HCT116 (cell line): Measurements from ENCODE around the gene PNP.

Source experiments
- CEBPB ChIP-seq: IDR thresholded peaks from 2 replicates; pipeline ENCODE4 v1.6.1; 2012; ENCODE audit warnings: low read depth
- ELF1 ChIP-seq: IDR thresholded peaks from 2 replicates; pipeline ENCODE4 v1.6.1; 2012; ENCODE audit warnings: low read depth, borderline replicate concordance
- EZH2 ChIP-seq: fragments of 200-600 bp; sonication (generic); IDR thresholded peaks from 2 replicates; pipeline ENCODE4 v1.6.1; 2017; ENCODE audit warnings: antibody characterized with exemption, mixed run types
- POLR2A ChIP-seq: IDR thresholded peaks from 2 replicates; pipeline ENCODE4 v1.7.0; 2011; ENCODE audit warnings: borderline replicate concordance; ENCODE audit not compliant: insufficient read depth, insufficient read length; ENCODE audit errors: extremely low read depth
- POLR2AphosphoS5 ChIP-seq: IDR thresholded peaks from 2 replicates; pipeline ENCODE4 v1.6.1; 2011; ENCODE audit warnings: mild to moderate bottlenecking, low read depth, low read length, moderate library complexity
- SIN3A ChIP-seq: IDR thresholded peaks from 2 replicates; pipeline ENCODE4 v1.6.1; 2012; ENCODE audit warnings: low read depth
- SP1 ChIP-seq: IDR thresholded peaks from 2 replicates; pipeline ENCODE4 v1.6.1; 2012; ENCODE audit warnings: low read depth
- SRF ChIP-seq: IDR thresholded peaks from 2 replicates; pipeline ENCODE4 v1.6.1; 2012; ENCODE audit warnings: low read depth
- ZNF274 ChIP-seq: fragments of 200-500 bp; sonication (Bioruptor generic); IDR thresholded peaks from 2 replicates; pipeline ENCODE4 v1.6.1; 2014; ENCODE audit warnings: mild to moderate bottlenecking, low read depth, low read length, inconsistent platforms
- TF ChIP-seq, protein P1 (sequence below): IDR thresholded peaks from 2 replicates; pipeline ENCODE4 v1.6.1; 2012
- TF ChIP-seq, protein P2 (sequence below), 3 experiments: fragments of 200-600 bp in 1 of 3; sonication (generic) in 1 of 3; IDR thresholded peaks in 2 of 3; conservative IDR thresholded peaks in 1 of 3; 2 replicates each; pipeline ENCODE4 v1.5.1; 2012 to 2017; ENCODE audit warnings: low read depth in 2 of 3, low read length in 2 of 3, antibody characterized with exemption in 1 of 3, borderline replicate concordance in 1 of 3, control low read depth in 1 of 3, mild to moderate bottlenecking in 1 of 3, mixed read lengths in 1 of 3, mixed run types in 1 of 3, moderate library complexity in 1 of 3; ENCODE audit not compliant: insufficient read depth in 1 of 3
- TF ChIP-seq, protein P3 (sequence below): IDR thresholded peaks from 2 replicates; pipeline ENCODE4 v1.6.1; 2012

DNA sequence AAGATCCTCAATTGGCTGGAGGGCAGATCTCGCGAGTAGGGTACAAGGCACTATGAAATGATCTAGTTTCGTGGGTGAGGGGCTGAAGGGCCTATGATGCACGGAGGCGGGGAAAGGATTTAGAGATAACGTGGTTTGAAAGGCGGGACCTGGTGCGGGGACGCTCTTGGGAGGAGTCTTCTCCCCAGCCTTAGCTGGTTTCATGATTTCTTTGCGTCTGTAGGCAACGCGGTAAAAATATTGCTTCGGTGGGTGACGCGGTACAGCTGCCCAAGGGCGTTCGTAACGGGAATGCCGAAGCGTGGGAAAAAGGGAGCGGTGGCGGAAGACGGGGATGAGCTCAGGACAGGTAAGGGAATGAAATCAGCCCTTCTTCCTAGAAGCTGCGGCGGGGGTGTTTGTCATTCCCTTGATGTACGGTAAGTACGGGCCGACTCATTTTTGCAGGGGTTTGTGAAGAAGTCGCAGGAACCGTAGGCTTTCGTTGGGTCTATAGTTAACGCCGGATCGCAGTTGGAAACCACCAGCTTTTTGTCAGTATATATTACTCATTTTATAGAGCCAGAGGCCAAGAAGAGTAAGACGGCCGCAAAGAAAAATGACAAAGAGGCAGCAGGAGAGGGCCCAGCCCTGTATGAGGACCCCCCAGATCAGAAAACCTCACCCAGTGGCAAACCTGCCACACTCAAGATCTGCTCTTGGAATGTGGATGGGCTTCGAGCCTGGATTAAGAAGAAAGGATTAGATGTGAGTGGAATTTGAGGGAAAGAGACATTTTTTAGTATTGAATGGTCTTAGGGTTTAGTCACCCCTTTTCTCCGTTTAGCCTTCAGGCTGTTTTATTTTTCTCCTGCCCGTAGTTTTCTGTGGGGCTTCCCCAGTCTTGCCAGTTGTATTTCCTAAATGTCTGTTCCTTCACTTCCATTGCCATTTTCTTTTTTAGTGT, 13.6 kb upstream of the PNP start:
- TF ChIP-seq, protein P1, sequence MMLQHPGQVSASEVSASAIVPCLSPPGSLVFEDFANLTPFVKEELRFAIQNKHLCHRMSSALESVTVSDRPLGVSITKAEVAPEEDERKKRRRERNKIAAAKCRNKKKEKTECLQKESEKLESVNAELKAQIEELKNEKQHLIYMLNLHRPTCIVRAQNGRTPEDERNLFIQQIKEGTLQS = no peak
- no peak for TF ChIP-seq CEBPB
- TF ChIP-seq, protein P2, sequence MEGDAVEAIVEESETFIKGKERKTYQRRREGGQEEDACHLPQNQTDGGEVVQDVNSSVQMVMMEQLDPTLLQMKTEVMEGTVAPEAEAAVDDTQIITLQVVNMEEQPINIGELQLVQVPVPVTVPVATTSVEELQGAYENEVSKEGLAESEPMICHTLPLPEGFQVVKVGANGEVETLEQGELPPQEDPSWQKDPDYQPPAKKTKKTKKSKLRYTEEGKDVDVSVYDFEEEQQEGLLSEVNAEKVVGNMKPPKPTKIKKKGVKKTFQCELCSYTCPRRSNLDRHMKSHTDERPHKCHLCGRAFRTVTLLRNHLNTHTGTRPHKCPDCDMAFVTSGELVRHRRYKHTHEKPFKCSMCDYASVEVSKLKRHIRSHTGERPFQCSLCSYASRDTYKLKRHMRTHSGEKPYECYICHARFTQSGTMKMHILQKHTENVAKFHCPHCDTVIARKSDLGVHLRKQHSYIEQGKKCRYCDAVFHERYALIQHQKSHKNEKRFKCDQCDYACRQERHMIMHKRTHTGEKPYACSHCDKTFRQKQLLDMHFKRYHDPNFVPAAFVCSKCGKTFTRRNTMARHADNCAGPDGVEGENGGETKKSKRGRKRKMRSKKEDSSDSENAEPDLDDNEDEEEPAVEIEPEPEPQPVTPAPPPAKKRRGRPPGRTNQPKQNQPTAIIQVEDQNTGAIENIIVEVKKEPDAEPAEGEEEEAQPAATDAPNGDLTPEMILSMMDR (IDR thresholded peaks at IDR 0.05 in 2 of 3, conservative IDR thresholded peaks at IDR 0.05 in 1 of 3; ENCODE audit: borderline replicate concordance in 1 of 3, insufficient read depth in 1 of 3, low read depth in 2 of 3, low read length in 2 of 3) = no peak
- TF ChIP-seq, protein P3, sequence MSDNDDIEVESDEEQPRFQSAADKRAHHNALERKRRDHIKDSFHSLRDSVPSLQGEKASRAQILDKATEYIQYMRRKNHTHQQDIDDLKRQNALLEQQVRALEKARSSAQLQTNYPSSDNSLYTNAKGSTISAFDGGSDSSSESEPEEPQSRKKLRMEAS = no peak; the same call in 1 of the 2 replicates
- TF ChIP-seq POLR2A = no peak
- TF ChIP-seq POLR2AphosphoS5 = no peak; the same call in 1 of the 2 replicates
- TF ChIP-seq ELF1 = no peak
- no peak; the same call in 1 of the 2 replicates for TF ChIP-seq SRF
- TF ChIP-seq SP1 = no peak
- TF ChIP-seq ZNF274 = no peak
- no peak for TF ChIP-seq EZH2
- peak; percentile 1; the same call in 1 of the 2 replicates for TF ChIP-seq SIN3A
